ENCODE results near the gene IP6K3.

Gene IP6K3

DNA sequence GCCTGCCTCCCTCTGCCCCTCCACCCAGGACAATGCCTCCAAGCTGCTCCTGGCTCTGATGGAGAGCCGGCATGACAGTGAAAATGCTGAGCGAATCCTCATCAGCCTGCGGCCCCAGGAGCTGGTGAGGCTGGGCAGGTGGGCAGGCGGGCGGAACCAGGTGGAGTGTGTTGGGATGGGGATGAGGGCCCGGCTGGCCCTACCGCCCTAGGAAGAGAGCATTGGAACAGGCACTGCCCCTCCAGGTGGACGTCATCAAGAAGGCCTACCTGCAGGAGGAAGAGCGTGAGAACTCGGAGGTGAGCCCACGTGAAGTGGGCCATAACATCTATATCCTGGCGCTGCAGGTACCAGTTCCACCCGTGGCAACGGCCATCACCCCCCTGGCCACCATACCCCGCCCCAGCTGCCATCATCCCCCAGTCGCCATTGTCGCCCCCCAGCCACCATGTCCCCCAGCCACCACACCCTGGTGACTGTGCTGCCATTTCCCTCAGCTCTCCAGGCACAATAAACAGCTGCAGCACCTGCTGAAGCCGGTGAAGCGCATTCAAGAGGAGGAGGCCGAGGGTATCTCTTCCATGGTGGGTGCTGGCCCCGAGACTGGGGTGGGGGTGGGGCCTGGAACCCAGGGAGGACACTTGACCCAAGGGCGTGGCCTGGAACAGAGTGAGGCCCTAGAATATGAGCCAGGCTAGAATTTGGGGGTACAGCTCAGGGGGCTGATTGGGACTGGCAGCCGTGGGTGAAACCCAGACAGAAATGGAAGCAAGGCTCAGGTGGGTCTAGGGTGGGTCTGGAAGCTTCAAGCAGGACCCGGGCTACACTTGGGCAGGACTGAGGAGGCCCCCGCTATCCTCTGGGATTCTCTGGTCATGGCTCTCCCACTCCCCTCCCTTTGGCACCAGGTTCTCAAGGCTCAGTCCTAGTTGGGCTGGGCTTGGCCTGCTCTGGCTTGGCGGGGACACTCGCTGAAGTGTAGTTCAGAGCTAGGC is 59.4 kb downstream of the IP6K3 start:
- FAIRE-seq: no peak

DNA sequence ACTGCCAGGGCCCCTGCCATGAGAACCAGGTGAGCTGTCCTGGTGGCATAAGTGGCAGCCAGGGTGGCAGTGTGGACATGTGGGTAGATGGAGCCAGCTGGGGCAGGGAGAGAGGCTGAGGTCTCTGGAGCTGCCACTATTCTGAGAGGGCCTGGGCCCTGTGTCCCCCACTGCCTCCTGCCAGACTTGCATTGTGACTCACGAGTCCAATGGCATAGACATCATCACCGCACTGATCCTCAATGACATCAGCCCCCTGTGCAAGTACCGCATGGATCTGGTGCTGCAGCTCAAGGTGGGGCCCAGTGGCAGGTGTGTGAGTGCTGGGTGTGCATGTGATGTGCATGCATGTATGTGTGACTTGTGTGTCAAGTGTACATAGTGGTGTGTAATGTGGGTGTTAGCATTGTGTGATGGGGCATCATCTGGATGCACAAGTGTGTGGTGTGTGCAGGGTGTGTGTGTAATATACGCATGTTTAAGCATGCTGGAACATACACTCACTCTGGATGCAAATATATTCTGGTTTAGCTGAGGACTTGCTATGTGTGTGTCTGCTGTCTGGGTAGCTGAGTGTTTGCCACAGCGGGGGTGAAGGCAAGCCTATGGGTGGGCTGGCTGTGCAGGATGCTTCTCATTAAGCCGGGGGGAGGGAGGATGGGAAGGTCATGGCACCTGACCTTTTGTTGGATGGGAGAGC is 60.3 kb downstream of the IP6K3 start:
- no peak for FAIRE-seq

- no peak for FAIRE-seq
These were observed 61.1 kb downstream of the IP6K3 start for GRCh38 chr6:33685411-33686224.

DNA sequence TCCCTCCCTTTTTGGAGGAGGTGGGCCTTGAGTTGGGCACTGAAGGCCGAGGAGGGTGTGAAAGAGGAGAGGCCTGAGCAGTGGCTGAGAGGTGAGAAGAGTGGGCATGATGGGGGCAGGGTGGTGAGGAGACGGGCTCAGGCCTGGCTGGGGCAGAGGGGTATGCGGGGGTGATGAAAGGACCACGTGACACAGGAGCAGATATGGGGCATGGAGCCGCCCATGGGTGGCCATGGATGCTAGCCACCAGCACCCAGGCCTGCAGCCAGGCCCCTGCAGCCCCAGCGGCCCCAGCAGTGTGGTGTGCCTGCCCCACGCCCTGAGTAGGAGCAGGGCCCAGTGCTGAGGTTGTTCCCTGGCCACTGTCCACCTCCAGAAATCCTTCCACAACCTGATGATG is 61.7 kb downstream of the IP6K3 start:
- no peak for FAIRE-seq

GRCh38 chr6:33684428-33684896 is 62.2 kb downstream of the IP6K3 start:
- no peak for FAIRE-seq

- FAIRE-seq: no peak
These were observed 62.9 kb downstream of the IP6K3 start for GRCh38 chr6:33683576-33684427.

GRCh38 chr6:33683051-33683571 is 63.6 kb downstream of the IP6K3 start:
- FAIRE-seq: no peak

- FAIRE-seq: no peak
These were observed 64.4 kb downstream of the IP6K3 start for GRCh38 chr6:33682341-33682740.

GRCh38 chr6:33679761-33680160 is 66.9 kb downstream of the IP6K3 start:
- FAIRE-seq: no peak

DNA sequence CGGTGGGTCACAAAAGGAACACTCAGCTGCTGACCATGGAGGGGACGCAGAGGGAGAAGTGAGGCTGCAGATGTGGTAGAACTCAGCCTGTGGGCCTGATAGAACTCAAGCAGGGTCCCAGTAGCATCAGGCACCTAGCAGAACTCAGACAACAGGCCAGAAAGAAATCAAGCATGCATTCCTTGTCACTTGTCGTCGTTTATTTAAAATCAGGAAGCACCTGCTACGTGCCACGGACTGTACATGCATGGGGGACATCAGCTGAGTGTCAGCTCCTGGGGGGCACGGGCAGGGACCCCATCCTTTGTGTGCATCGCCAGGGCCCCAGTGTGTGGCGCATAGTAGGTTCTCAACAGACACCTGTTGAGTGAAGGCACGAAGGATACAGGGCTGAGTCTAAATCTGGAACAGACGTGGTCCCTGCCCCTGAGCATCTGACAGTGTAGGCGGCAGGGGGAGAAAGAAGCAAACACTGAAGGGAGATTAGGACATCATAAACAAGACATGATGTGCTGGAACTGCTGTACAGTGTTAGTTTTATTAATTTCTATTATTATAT is 67.7 kb downstream of the IP6K3 start:
- no peak for FAIRE-seq

DNA sequence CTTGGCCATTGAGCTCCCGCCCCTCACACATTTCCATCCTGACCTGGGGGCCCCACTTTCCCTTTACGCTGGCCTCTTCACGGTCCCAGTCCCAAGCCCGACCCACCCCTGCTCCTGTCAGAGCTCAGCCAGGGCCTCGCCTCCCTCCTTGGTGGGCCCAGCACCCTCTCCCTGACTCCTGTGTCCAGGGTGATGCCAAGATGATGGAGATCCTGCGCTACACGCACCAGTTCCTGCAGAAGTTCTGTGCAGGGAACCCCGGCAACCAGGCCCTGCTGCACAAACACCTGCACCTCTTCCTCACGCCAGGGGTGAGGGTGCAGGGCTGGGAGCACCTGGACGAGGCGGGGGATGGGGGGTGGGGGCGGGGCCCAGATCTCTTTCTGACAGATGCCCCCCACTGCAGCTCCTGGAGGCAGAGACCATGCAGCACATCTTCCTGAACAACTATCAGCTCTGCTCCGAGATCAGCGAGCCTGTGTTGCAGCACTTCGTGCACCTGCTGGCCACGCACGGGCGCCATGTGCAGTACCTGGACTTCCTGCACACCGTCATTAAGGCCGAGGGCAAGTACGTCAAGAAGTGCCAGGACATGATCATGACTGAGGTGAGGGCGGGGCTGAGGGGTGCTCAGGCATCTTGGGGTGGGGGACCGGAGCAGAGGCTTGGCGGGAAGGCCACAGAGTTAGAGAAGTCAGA is 68.3 kb downstream of the IP6K3 start:
- no peak for FAIRE-seq

- FAIRE-seq: no peak
These were observed 69.0 kb downstream of the IP6K3 start for GRCh38 chr6:33677689-33678088.

DNA sequence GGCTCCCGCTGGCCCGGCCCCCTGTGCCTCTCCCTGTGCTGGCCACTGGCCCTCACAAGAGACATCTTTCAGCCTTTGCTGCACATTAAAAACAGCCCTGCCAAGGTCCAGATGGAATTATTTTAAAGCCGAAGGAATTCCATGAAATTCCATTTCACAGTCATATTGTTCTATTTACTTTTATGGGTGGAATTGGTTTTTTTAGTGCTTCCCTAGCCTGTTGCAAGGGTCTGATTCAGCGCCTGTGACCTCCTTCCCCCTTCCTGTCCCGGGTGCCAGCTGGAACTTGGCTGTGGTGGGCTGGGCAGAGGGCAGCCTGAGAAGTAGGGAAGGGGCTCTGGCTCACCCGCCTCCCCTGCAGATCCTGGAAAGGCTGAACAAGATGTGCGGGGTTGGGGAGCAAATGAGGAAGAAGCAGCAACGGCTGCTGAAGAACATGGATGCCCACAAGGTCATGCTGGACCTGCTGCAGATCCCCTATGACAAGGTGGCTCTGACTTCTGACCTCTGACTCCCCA is 69.5 kb downstream of the IP6K3 start:
- no peak for FAIRE-seq

GRCh38 chr6:33676416-33677142 is 70.1 kb downstream of the IP6K3 start:
- FAIRE-seq: no peak

- no peak for FAIRE-seq
These were observed 70.7 kb downstream of the IP6K3 start for GRCh38 chr6:33675968-33676367.

DNA sequence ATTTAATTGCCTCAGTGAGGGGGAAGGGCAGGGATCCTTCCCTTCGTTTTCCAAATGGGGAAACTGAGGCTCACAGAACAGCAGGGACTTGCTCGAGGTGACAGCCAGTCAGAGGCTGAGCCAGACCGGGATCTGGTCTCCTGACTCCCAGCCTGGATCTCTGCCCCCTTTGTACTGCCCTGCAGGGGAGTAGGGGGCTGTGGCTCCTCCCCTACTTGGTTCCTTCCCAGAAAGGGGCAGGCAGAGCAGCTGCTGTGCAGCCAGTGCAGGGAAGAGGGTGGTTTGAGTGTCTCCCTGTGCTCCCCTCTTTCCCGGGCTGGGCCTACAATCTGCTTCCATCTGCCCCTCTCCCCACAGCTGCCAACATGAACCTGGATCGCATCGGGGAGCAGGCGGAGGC is 72.9 kb downstream of the IP6K3 start:
- FAIRE-seq: no peak

DNA sequence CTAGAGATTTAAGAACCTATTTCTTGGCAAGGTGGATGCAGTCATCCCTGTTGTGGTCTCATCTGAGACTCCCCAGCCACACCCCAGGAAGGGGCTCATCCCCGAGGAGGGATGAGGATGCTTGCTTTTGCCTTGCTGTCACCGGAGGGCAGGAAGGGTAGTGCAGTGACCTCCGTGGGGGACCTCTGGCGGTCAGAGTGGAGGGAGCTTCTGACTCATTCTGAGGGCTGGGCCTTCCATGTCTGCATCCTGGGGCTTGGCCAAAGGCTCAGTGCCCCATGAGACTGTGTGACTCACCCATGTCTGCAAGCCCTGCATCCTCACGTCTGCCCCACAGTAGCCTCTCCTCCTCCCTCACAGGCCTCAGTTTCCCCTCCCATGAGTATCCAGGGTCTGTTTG is 73.9 kb downstream of the IP6K3 start:
- no peak for FAIRE-seq

- no peak for FAIRE-seq
These were observed 75.0 kb downstream of the IP6K3 start for GRCh38 chr6:33671744-33672072.

Measured in colon (tissue), 2 donors.